B cell (primary cell): ENCODE data around the gene SLC27A1. TPM values are rescaled to one million over a fixed set of nuclear protein-coding genes. Genes with fewer than 3 reads are reported as not detected.
A peak's percentile ranks its signal among the peaks of the same experiment; 100 is the strongest.

Experiments used
- ATAC-seq: fragments of 200-7000 bp; cut with Tn5 transposase; one replicate; pipeline ENCODE4 v1.10.0; 2021; ENCODE audit warnings: low read depth, mild to moderate bottlenecking, moderate number of reproducible peaks, moderate library complexity
- CTCF ChIA-PET: fragments of 350-600 bp; sonication (Branson Sonifier 250); formaldehyde crosslinking; loops from one replicate; lab custom pipeline; 2021; ENCODE audit warnings: antibody characterized with exemption, inconsistent platforms; lab: Charles Lee
- POLR2A ChIA-PET: fragments of 350-600 bp; sonication (Branson Sonifier 250); formaldehyde crosslinking; loops from one replicate; lab custom pipeline; 2021; ENCODE audit warnings: antibody characterized with exemption; lab: Charles Lee
- DNase-seq: peaks from one replicate; pipeline ENCODE4 v3.0.0; 2013
- H2AFZ ChIP-seq: 2 replicates; pipeline ENCODE4 v1.6.1; 2012; ENCODE audit warnings: mild to moderate bottlenecking, low read depth, low read length; ENCODE audit not compliant: insufficient read depth, poor library complexity, severe bottlenecking
- H3K27ac ChIP-seq, 2 donors: 1 replicate in 1 of 2; 2 replicates in 1 of 2; pipeline ENCODE4 v1.5.1; 2012 to 2013; ENCODE audit warnings: low read length in 2 of 2, mild to moderate bottlenecking in 2 of 2, moderate library complexity in 1 of 2
- H3K27me3 ChIP-seq, 4 experiments: fragments of 200-600 bp in 1 of 4; sonication (generic) in 1 of 4; replicated peaks in 1 of 4; 1 replicate in 2 of 4; 2 replicates in 2 of 4; pipeline versions ENCODE4 v1.6.1 to v1.7.0; 2013 to 2016; ENCODE audit warnings: low read length in 3 of 4, mild to moderate bottlenecking in 2 of 4, mixed read lengths in 1 of 4, moderate library complexity in 1 of 4; ENCODE audit not compliant: insufficient read depth in 4 of 4, control insufficient read depth in 3 of 4; ENCODE audit errors: control extremely low read depth in 1 of 4
- H3K36me3 ChIP-seq, 2 experiments: replicated peaks in 1 of 2; 1 replicate in 1 of 2; 2 replicates in 1 of 2; pipeline versions ENCODE4 v1.6.1 to v1.7.1; 2013; ENCODE audit warnings: low read length in 1 of 2; ENCODE audit not compliant: insufficient read depth in 2 of 2, control insufficient read depth in 1 of 2; ENCODE audit errors: control extremely low read depth in 1 of 2, extremely low read depth in 1 of 2
- H3K4me1 ChIP-seq, 2 donors: fragments of 200-600 bp in 1 of 2; sonication (generic) in 1 of 2; 1 replicate in 1 of 2; 2 replicates in 1 of 2; pipeline versions ENCODE4 v1.5.1 to v1.6.1; 2013 to 2017; ENCODE audit warnings: low read length in 2 of 2; ENCODE audit not compliant: control insufficient read depth in 2 of 2, insufficient read depth in 2 of 2
- H3K4me2 ChIP-seq: replicated peaks from 2 replicates; pipeline ENCODE3; 2012; ENCODE audit warnings: mild to moderate bottlenecking, low read depth, low read length; ENCODE audit not compliant: poor library complexity, severe bottlenecking
- H3K4me3 ChIP-seq, 5 experiments: fragments of 200-600 bp in 1 of 5; sonication (generic) in 1 of 5; 1 replicate in 3 of 5; 2 replicates in 2 of 5; pipeline versions ENCODE4 v1.5.1 to v1.7.0; 2011 to 2016; ENCODE audit warnings: low read length in 4 of 5, mild to moderate bottlenecking in 4 of 5, low read depth in 2 of 5, control low read depth in 1 of 5, moderate library complexity in 1 of 5; ENCODE audit not compliant: insufficient read depth in 1 of 5; ENCODE audit errors: control extremely low read depth in 1 of 5, extremely low read depth in 1 of 5
- H3K79me2 ChIP-seq: fragments of 200-600 bp; sonication (generic); one replicate; pipeline ENCODE4 v1.6.0; 2016; ENCODE audit warnings: low read length; ENCODE audit not compliant: control insufficient read depth, insufficient read depth
- H3K9ac ChIP-seq: fragments of 200-600 bp; sonication (generic); 2 replicates; pipeline ENCODE4 v1.6.1; 2017; ENCODE audit warnings: mild to moderate bottlenecking, low read length, moderate library complexity
- H3K9me3 ChIP-seq, 3 donors: one replicate each; pipeline versions ENCODE4 v1.6.1 to v1.7.1; 2013; ENCODE audit warnings: low read length in 2 of 3; ENCODE audit not compliant: control insufficient read depth in 2 of 3, insufficient read depth in 1 of 3; ENCODE audit errors: control extremely low read depth in 1 of 3
- H4K20me1 ChIP-seq: 2 replicates; pipeline ENCODE4 v1.6.0; 2012; ENCODE audit warnings: mild to moderate bottlenecking, low read length; ENCODE audit not compliant: insufficient read depth, control insufficient read depth, poor library complexity, severe bottlenecking
- H3K27ac Mint-ChIP-seq: one replicate; pipeline ENCODE4 v1.8.0; 2021; ENCODE audit warnings: mixed read lengths
- H3K27me3 Mint-ChIP-seq: one replicate; pipeline ENCODE4 v1.8.0; 2021; ENCODE audit warnings: mixed read lengths
- H3K4me1 Mint-ChIP-seq: one replicate; pipeline ENCODE4 v1.8.0; 2021; ENCODE audit warnings: mixed read lengths
- H3K4me3 Mint-ChIP-seq: one replicate; pipeline ENCODE4 v1.8.0; 2021; ENCODE audit warnings: mixed read lengths
- H3K9me3 Mint-ChIP-seq: one replicate; pipeline ENCODE4 v1.8.0; 2022; ENCODE audit warnings: mixed read lengths; ENCODE audit not compliant: insufficient read depth
- CTCF ChIP-seq: fragments of 200-600 bp; IDR thresholded peaks from one replicate; pipeline ENCODE4 v1.8.0; 2022; ENCODE audit warnings: antibody characterized with exemption, mild to moderate bottlenecking
- EZH2 ChIP-seq: IDR thresholded peaks from 2 replicates; pipeline ENCODE4 v1.6.1; 2012; ENCODE audit warnings: borderline replicate concordance, low read depth, mild to moderate bottlenecking, moderate library complexity, low read length; ENCODE audit not compliant: insufficient read depth, poor library complexity, severe bottlenecking
- WGBS: methylation state at CpG from one replicate; pipeline ENCODE4 v1.1.5; 2013; ENCODE audit warnings: missing lambda C conversion rate; ENCODE audit not compliant: insufficient coverage; 5-methylcytosine and 5-hydroxymethylcytosine counted together
- intact Hi-C: fragments of 100-400 bp; cut with micrococcal nuclease; formaldehyde crosslinking; loops from one replicate; pipeline ENCODE4 v1.10.0; 2022
- polyA plus RNA-seq: library from polyadenylated mRNA; depleted of rRNA; stranded (reverse); fragments of >200 nt; gene quantifications from 2 replicates; pipeline ENCODE4 v1.2.3, GENCODE V29; 2012
- total RNA-seq, 2 donors: library from RNA; stranded (reverse); fragments of 120-200 nt in 1 of 2; gene quantifications; 1 replicate in 1 of 2; 2 replicates in 1 of 2; pipeline versions ENCODE4 v1.2.3 to v1.2.4, GENCODE V29; 2013 to 2022

SLC27A1 gene
- total and polyA plus RNA-seq, 2 donors (not counting 1 experiment from before 2014, with no cell fraction given), result 5.1 to 9.5 TPM

- CTCF ChIA-PET, result interaction anchor here (1.0 kb wide), 1 partner anchor 10 kb away, joined by 3 read pairs; no protein-coding TSS in a partner anchor
- Mint-ChIP-seq H3K9me3 (peaks cover 2% of the 10 kb centered on the region), H3K4me3 (no peak overlapping the region), H3K4me1 (no peaks in the 10 kb centered on the region), H3K27ac (no peak overlapping the region), H3K27me3 (no peaks in the 10 kb centered on the region)
- TF ChIP-seq CTCF, result no peak
- no peak for TF ChIP-seq EZH2
- POLR2A ChIA-PET, result no interaction called here
- H3K27me3 ChIP-seq, result no peaks in the 10 kb centered on the region
- no peaks in the 10 kb centered on the region for H3K36me3 ChIP-seq
- H4K20me1 ChIP-seq, result no peaks in the 10 kb centered on the region
- no peaks in the 10 kb centered on the region for H3K4me1 ChIP-seq
- H3K9ac ChIP-seq, result no peak overlapping the region
- H3K4me3 ChIP-seq, result no peak overlapping the region
- H3K27ac ChIP-seq, result no peak overlapping the region
- H3K4me2 ChIP-seq, result no peak overlapping the region
- WGBS, result 95% methylated on average over 4 of the region's 7 CpGs
- DNase-seq (no peak), ATAC-seq (no peak)
- H3K9me3 ChIP-seq, result peaks cover 0 to 12% (median 1%) of the 10 kb centered on the region in 3 donors
- no peaks in the 10 kb centered on the region for H3K79me2 ChIP-seq
- intact Hi-C loops, result no loop called here
- H2AFZ ChIP-seq, result no peak overlapping the region
These were observed 33.5 kb upstream of the SLC27A1 start for GRCh38 chr19:17436874-17437267.

DNA sequence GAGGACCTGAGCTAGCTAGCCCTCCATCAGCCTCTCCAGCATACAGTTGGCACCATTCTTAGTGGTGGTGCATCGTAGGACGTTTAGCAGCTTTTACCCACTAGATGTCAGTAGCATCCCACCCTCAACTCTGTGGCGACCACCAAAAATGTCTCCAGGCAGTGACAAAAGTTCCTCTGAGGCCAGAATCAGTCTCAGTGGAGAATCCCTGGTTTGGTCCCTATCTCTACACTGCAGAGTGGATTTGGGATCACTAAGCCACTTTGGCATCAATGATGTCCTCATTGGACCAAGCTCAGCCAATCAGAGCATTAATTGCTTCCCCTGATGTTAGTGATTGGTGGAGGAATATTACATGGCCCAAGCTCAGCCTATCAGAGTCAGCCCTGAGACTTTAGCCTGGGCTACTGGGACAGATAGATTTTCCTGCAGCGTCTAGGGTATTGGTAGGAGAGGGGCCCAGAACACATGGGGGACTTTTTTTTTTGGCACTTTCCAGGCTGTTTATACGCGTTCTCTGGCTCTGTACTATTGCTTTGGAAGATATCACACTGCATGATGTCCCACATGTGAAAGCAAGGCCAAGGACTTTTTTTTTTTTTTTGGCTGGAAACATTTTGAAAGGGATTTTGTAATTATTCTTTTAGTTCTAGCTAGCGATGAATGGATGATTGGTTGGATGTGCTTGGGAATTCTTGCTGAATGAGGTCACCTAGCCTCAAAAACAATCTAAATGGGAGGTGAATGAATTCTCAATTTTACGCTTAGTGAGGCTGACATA, 28.9 kb upstream of the SLC27A1 start:
- peaks cover 2% of the 10 kb centered on the region for H3K9me3 Mint-ChIP-seq
- Histone ChIP-seq H3K79me2 (no peaks in the 10 kb centered on the region), H2AFZ (no peak overlapping the region), H3K27me3 (no peaks in the 10 kb centered on the region), H3K9ac (no peak overlapping the region), H4K20me1 (no peaks in the 10 kb centered on the region), H3K27ac (no peak overlapping the region), H3K4me2 (no peak overlapping the region), H3K4me3 (no peak overlapping the region), H3K4me1 (no peaks in the 10 kb centered on the region), H3K36me3 (no peaks in the 10 kb centered on the region), H3K9me3 (peaks cover 0 to 7% (median 1%) of the 10 kb centered on the region in 3 donors)
- no peaks in the 10 kb centered on the region for H3K27me3 Mint-ChIP-seq
- intact Hi-C loops, result loop anchor here (10.0 kb wide), 1 partner anchor 413 kb away; the partner anchor contains the start of gene RPL18A
- CTCF ChIA-PET, result interaction anchor here (0.6 to 1.5 kb wide), 11 partner anchors 11 to 1321 kb away, joined by 3 to 6 read pairs (median 3); partner anchors contain the start of gene CCDC124
- no peak overlapping the region for H3K4me3 Mint-ChIP-seq
- no peak overlapping the region for H3K27ac Mint-ChIP-seq
- WGBS, result 66% methylated on average over 6 of the region's 8 CpGs
- TF ChIP-seq EZH2, result no peak
- peak; percentile 18 for TF ChIP-seq CTCF
- DNase-seq, result peak; percentile 48
- POLR2A ChIA-PET, result interaction anchor here (0.6 kb wide), 2 partner anchors 172 to 338 kb away, joined by 3 to 6 read pairs; no protein-coding TSS in a partner anchor
- no peaks in the 10 kb centered on the region for H3K4me1 Mint-ChIP-seq
- ATAC-seq, result peak; percentile 31
